Upper lobe of right lung (tissue), 1 donor: ENCODE measurements around the gene FOXG1. TPM values are rescaled to one million over a fixed set of nuclear protein-coding genes. Genes with fewer than 3 reads are reported as not detected.

Source experiments
- ATAC-seq: fragments of 200-7000 bp; cut with Tn5 transposase; one replicate; pipeline ENCODE4 v1.9.1; 2020; ENCODE audit warnings: mild to moderate bottlenecking, moderate library complexity
- DNase-seq: peaks from one replicate; pipeline ENCODE4 v3.0.0-alpha.2; 2020
- H3K27ac ChIP-seq: fragments of 200-600 bp; one replicate; pipeline ENCODE4 v1.8.0; 2022
- H3K27me3 ChIP-seq: fragments of 200-600 bp; one replicate; pipeline ENCODE4 v1.8.0; 2022; ENCODE audit warnings: mild to moderate bottlenecking
- H3K36me3 ChIP-seq: fragments of 200-600 bp; one replicate; pipeline ENCODE4 v1.8.0; 2022
- H3K4me1 ChIP-seq: fragments of 200-600 bp; one replicate; pipeline ENCODE4 v1.8.0; 2022
- H3K4me3 ChIP-seq: fragments of 200-600 bp; one replicate; pipeline ENCODE4 v1.8.0; 2022; ENCODE audit warnings: mild to moderate bottlenecking
- H3K9me3 ChIP-seq: fragments of 200-600 bp; one replicate; pipeline ENCODE4 v1.8.0; 2022
- intact Hi-C: fragments of 100-400 bp; cut with DNase I; formaldehyde crosslinking; loops from one replicate; pipeline ENCODE4 v1.11.0; 2022
- total RNA-seq: library from RNA; stranded (reverse); fragmentation: NEBNext Ultra II Directional; extraction: Animal tissue kit (Norgen Biotek cat#: 25700); gene quantifications from one replicate; pipeline ENCODE4 v1.2.1, GENCODE V29; 2021
- TF ChIP-seq, protein P1 (sequence below): fragments of 200-600 bp; IDR thresholded peaks from one replicate; pipeline ENCODE4 v1.8.0; 2022; ENCODE audit warnings: antibody characterized with exemption
- donor health status: DM: no; HTN: yes; CAD: no; lungs with severe emphysema.

Gene FOXG1
- total RNA-seq, 1 donor from 2014 or later: not detected

DNA sequence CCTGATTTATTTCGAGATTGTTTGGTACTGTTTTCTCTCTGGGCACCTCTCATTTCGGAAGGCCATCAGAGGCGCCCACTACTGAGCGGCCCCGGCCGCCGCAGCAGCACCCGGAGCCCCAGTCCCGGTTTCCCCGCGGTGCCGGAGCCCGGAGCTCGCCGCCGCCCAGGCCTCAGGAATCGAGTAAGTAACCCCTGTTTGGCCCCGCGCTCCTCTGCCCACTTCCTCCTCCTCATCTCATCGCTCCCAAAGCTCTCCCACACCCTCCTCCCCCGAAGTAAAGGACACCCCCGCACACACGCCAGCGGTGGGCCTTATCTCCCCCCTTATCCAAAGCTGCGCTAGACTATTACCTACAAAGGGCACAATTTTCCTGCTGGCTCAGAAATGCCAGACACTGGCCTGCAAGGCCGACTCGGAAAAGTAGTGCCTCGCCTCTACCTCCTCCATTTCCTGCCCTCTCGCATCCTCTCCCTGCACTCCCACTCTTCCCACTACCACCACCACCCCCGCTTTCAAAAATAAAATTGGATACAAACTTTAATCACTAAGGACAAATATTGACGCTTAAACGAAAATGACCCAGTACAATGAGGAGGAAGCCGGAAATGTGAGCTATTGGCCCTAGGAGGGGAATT lies 637 bp upstream of the FOXG1 start:
- H3K27ac ChIP-seq: no peak overlapping the region
- intact Hi-C loops: no loop called here
- no peaks in the 10 kb centered on the region for H3K9me3 ChIP-seq
- H3K4me3 ChIP-seq: peak overlapping the region; percentile 25
- peaks cover 92% of the 10 kb centered on the region for H3K27me3 ChIP-seq
- H3K36me3 ChIP-seq: no peaks in the 10 kb centered on the region
- ATAC-seq (no peak), DNase-seq (no peak)
- H3K4me1 ChIP-seq: peaks cover 8% of the 10 kb centered on the region
- TF ChIP-seq, protein P1, sequence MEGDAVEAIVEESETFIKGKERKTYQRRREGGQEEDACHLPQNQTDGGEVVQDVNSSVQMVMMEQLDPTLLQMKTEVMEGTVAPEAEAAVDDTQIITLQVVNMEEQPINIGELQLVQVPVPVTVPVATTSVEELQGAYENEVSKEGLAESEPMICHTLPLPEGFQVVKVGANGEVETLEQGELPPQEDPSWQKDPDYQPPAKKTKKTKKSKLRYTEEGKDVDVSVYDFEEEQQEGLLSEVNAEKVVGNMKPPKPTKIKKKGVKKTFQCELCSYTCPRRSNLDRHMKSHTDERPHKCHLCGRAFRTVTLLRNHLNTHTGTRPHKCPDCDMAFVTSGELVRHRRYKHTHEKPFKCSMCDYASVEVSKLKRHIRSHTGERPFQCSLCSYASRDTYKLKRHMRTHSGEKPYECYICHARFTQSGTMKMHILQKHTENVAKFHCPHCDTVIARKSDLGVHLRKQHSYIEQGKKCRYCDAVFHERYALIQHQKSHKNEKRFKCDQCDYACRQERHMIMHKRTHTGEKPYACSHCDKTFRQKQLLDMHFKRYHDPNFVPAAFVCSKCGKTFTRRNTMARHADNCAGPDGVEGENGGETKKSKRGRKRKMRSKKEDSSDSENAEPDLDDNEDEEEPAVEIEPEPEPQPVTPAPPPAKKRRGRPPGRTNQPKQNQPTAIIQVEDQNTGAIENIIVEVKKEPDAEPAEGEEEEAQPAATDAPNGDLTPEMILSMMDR: no peak

DNA sequence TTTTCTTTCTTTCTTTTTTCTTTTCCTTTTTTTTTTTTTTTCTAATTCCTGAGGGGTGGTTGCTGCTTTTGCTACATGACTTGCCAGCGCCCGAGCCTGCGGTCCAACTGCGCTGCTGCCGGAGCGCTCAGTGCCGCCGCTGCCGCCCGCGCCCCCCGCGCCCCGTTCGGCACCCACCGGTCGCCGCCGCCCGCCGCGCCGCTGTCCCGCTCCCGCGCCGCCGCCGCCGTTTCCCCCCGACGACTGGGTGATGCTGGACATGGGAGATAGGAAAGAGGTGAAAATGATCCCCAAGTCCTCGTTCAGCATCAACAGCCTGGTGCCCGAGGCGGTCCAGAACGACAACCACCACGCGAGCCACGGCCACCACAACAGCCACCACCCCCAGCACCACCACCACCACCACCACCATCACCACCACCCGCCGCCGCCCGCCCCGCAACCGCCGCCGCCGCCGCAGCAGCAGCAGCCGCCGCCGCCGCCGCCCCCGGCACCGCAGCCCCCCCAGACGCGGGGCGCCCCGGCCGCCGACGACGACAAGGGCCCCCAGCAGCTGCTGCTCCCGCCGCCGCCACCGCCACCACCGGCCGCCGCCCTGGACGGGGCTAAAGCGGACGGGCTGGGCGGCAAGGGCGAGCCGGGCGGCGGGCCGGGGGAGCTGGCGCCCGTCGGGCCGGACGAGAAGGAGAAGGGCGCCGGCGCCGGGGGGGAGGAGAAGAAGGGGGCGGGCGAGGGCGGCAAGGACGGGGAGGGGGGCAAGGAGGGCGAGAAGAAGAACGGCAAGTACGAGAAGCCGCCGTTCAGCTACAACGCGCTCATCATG lies 654 bp downstream of the FOXG1 start:
- intact Hi-C loops: no loop called here
- no peak for DNase-seq
- Histone ChIP-seq H3K27me3 (peaks cover 92% of the 10 kb centered on the region), H3K4me3 (peak overlapping the region; percentile 25), H3K36me3 (no peaks in the 10 kb centered on the region), H3K4me1 (peaks cover 8% of the 10 kb centered on the region), H3K27ac (no peak overlapping the region), H3K9me3 (no peaks in the 10 kb centered on the region)
- TF ChIP-seq, protein P1: no peak
- no peak for ATAC-seq

GRCh38 chr14:28767853-28768741 lies 1.5 kb downstream of the FOXG1 start:
- no peak overlapping the region for H3K27ac ChIP-seq
- no peaks in the 10 kb centered on the region for H3K9me3 ChIP-seq
- no peak for DNase-seq
- TF ChIP-seq, protein P1: no peak
- no peaks in the 10 kb centered on the region for H3K36me3 ChIP-seq
- intact Hi-C loops: no loop called here
- no peak overlapping the region for H3K4me3 ChIP-seq
- peak; percentile 39 for ATAC-seq
- H3K4me1 ChIP-seq: peaks cover 8% of the 10 kb centered on the region
- peaks cover 92% of the 10 kb centered on the region for H3K27me3 ChIP-seq

DNA sequence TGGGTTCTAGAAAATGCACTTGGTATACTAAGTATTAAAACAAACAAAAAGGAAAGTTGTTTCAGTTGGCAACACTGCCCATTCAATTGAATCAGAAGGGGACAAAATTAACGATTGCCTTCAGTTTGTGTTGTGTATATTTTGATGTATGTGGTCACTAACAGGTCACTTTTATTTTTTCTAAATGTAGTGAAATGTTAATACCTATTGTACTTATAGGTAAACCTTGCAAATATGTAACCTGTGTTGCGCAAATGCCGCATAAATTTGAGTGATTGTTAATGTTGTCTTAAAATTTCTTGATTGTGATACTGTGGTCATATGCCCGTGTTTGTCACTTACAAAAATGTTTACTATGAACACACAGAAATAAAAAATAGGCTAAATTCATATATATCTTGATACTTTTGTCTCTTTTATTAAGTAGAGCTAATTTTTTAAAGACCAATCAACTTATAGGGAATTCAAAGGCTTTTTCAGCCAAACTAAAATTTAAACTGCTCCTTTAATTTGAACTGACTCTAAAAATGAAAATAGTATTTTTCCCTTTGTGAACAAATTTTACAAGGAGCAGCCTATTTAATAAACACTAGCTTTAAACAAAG lies 2.8 kb downstream of the FOXG1 start:
- H3K9me3 ChIP-seq: no peaks in the 10 kb centered on the region
- H3K4me1 ChIP-seq: peaks cover 8% of the 10 kb centered on the region
- intact Hi-C loops: no loop called here
- H3K27ac ChIP-seq: no peak overlapping the region
- ATAC-seq (no peak), DNase-seq (no peak)
- no peak overlapping the region for H3K4me3 ChIP-seq
- no peaks in the 10 kb centered on the region for H3K36me3 ChIP-seq
- TF ChIP-seq, protein P1: no peak
- peaks cover 92% of the 10 kb centered on the region for H3K27me3 ChIP-seq

DNA sequence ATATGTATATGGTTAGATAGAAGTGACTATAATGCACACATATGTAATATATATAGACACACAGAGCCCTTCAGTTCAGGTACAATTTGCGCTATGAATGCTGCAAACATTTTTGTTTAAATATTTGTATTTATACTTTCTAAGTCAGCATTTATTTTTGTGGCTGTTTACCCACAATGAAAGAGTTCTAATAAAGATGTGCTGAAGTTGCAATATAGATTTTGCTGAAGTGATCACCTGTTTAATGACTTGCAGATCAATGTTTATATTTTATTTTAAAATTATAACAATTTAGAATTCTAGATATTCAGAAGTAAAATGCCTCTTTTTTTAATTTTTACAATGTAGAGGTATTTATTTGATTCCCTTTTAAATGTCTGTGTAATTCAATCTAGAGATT lies 3.5 kb downstream of the FOXG1 start:
- TF ChIP-seq, protein P1: no peak
- DNase-seq (no peak), ATAC-seq (no peak)
- intact Hi-C loops: no loop called here
- Histone ChIP-seq H3K27me3 (peaks cover 92% of the 10 kb centered on the region), H3K4me1 (peaks cover 8% of the 10 kb centered on the region), H3K27ac (no peak overlapping the region), H3K4me3 (no peak overlapping the region), H3K9me3 (no peaks in the 10 kb centered on the region), H3K36me3 (no peaks in the 10 kb centered on the region)
